ENCODE data around the gene ASRGL1.

The ASRGL1 gene

GRCh38 chr11:62402960-62403730 is 65.9 kb downstream of the ASRGL1 start:
- H3K36me3 ChIP-seq = no peaks in the 10 kb centered on the region
- H3K9me3 ChIP-seq (ENCODE audit: severe bottlenecking) = no peaks in the 10 kb centered on the region
- no peak for DNase-seq
- H3K27me3 ChIP-seq (ENCODE audit: insufficient read depth, low read depth, severe bottlenecking) = no peaks in the 10 kb centered on the region
- TF ChIP-seq CTCF (IDR thresholded peaks at IDR 0.05; ENCODE audit: low read depth, low read length) = no peak
- no peak overlapping the region for H3K27ac ChIP-seq
- no peak overlapping the region for H3K4me3 ChIP-seq (ENCODE audit: low read depth, low read length)

- no peak overlapping the region for H3K4me3 ChIP-seq (ENCODE audit: low read depth, low read length)
- H3K27ac ChIP-seq = no peak overlapping the region
- DNase-seq = no peak
- TF ChIP-seq CTCF (IDR thresholded peaks at IDR 0.05; ENCODE audit: low read depth, low read length) = no peak
- H3K36me3 ChIP-seq = no peaks in the 10 kb centered on the region
- H3K27me3 ChIP-seq (ENCODE audit: insufficient read depth, low read depth, severe bottlenecking) = no peaks in the 10 kb centered on the region
- H3K9me3 ChIP-seq (ENCODE audit: severe bottlenecking) = no peaks in the 10 kb centered on the region
These were observed 67.2 kb downstream of the ASRGL1 start for GRCh38 chr11:62404435-62404834.

GRCh38 chr11:62404901-62405300 is 67.7 kb downstream of the ASRGL1 start:
- no peak for DNase-seq
- no peaks in the 10 kb centered on the region for H3K9me3 ChIP-seq (ENCODE audit: severe bottlenecking)
- H3K27ac ChIP-seq = no peak overlapping the region
- H3K27me3 ChIP-seq (ENCODE audit: insufficient read depth, low read depth, severe bottlenecking) = no peaks in the 10 kb centered on the region
- H3K4me3 ChIP-seq (ENCODE audit: low read depth, low read length) = no peak overlapping the region
- no peaks in the 10 kb centered on the region for H3K36me3 ChIP-seq
- TF ChIP-seq CTCF (IDR thresholded peaks at IDR 0.05; ENCODE audit: low read depth, low read length) = no peak

- no peaks in the 10 kb centered on the region for H3K9me3 ChIP-seq (ENCODE audit: severe bottlenecking)
These were observed 68.8 kb downstream of the ASRGL1 start for GRCh38 chr11:62406034-62406433.

GRCh38 chr11:62409831-62410230 is 72.6 kb downstream of the ASRGL1 start:
- Histone ChIP-seq H3K4me3 (ENCODE audit: low read depth, low read length) (no peak overlapping the region), H3K27ac (no peak overlapping the region), H3K9me3 (ENCODE audit: severe bottlenecking) (no peaks in the 10 kb centered on the region), H3K36me3 (no peaks in the 10 kb centered on the region), H3K27me3 (ENCODE audit: insufficient read depth, low read depth, severe bottlenecking) (no peaks in the 10 kb centered on the region)
- no peak for DNase-seq
- no peak for TF ChIP-seq CTCF (IDR thresholded peaks at IDR 0.05; ENCODE audit: low read depth, low read length)

More at GRCh38 chr11:62406034-62406433, 68.8 kb downstream of the ASRGL1 start:
- Histone ChIP-seq H3K27me3 (ENCODE audit: insufficient read depth, low read depth, severe bottlenecking) (no peaks in the 10 kb centered on the region), H3K36me3 (no peaks in the 10 kb centered on the region), H3K4me3 (ENCODE audit: low read depth, low read length) (no peak overlapping the region), H3K27ac (no peak overlapping the region)
- TF ChIP-seq CTCF (IDR thresholded peaks at IDR 0.05; ENCODE audit: low read depth, low read length) = no peak
- no peak for DNase-seq

GRCh38 chr11:62410972-62411371 is 73.7 kb downstream of the ASRGL1 start:
- Histone ChIP-seq H3K27ac (no peak overlapping the region), H3K36me3 (no peaks in the 10 kb centered on the region), H3K4me3 (ENCODE audit: low read depth, low read length) (no peak overlapping the region), H3K9me3 (ENCODE audit: severe bottlenecking) (no peaks in the 10 kb centered on the region), H3K27me3 (ENCODE audit: insufficient read depth, low read depth, severe bottlenecking) (no peaks in the 10 kb centered on the region)
- no peak for TF ChIP-seq CTCF (IDR thresholded peaks at IDR 0.05; ENCODE audit: low read depth, low read length)
- DNase-seq = no peak

Measured in WERI-Rb-1 (cell line).